GM10248 (cell line): Measurements from ENCODE around the gene THUMPD1.
"Not testable (repeated sequence)": the region's sequence is repeated elsewhere in the genome, so short reads cannot be mapped to it uniquely, and the experiment has no call there.

Source experiments
- CTCF ChIA-PET: fragments of 300-600 bp; sonication (Branson Sonifier 250); formaldehyde crosslinking; extraction: SDS; loops from one replicate; lab custom pipeline; 2021; ENCODE audit warnings: antibody characterized with exemption; lab: Yijun Ruan, JAX
- POLR2A ChIA-PET: fragments of 350-650 bp; sonication (Branson Sonifier 250); formaldehyde crosslinking; extraction: SDS; loops from one replicate; lab custom pipeline; 2020; ENCODE audit warnings: antibody characterized with exemption; lab: Yijun Ruan, JAX
- DNase-seq: peaks from one replicate; pipeline ENCODE4 v3.0.0; 2012; ENCODE audit errors: extremely low spot score
- TF ChIP-seq, protein P1 (sequence below): IDR thresholded peaks from 2 replicates; pipeline ENCODE4 v1.5.1; 2012; ENCODE audit warnings: mild to moderate bottlenecking, low read depth; ENCODE audit errors: extremely low read depth, missing control alignments, control extremely low read depth

Gene THUMPD1

DNA sequence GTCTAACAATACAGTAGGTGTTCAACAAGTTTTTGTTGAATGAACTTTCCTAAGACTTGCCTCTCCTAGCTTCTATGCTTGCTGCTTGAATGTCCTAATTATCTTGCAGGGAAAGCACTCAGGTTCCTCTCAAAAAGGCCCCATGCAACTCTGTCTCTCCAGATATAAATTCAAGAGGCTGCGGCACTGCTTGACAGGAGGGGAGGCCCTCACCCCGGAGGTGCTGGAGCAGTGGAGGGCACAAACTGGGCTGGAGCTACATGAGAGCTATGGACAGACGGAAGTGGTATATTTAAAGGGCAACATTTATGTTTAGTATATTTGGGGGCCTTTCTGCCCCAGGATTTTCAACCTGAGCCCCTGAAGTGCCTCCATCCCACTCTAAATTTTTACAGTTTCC, 14.4 kb downstream of the THUMPD1 start:
- ChIA-PET CTCF (interaction anchor here (1.4 to 1.5 kb wide), 2 partner anchors 11 to 14 kb away, joined by 3 read pairs; no protein-coding TSS in a partner anchor), POLR2A (no interaction called here)
- DNase-seq: no peak
- TF ChIP-seq, protein P1, sequence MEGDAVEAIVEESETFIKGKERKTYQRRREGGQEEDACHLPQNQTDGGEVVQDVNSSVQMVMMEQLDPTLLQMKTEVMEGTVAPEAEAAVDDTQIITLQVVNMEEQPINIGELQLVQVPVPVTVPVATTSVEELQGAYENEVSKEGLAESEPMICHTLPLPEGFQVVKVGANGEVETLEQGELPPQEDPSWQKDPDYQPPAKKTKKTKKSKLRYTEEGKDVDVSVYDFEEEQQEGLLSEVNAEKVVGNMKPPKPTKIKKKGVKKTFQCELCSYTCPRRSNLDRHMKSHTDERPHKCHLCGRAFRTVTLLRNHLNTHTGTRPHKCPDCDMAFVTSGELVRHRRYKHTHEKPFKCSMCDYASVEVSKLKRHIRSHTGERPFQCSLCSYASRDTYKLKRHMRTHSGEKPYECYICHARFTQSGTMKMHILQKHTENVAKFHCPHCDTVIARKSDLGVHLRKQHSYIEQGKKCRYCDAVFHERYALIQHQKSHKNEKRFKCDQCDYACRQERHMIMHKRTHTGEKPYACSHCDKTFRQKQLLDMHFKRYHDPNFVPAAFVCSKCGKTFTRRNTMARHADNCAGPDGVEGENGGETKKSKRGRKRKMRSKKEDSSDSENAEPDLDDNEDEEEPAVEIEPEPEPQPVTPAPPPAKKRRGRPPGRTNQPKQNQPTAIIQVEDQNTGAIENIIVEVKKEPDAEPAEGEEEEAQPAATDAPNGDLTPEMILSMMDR: no peak

DNA sequence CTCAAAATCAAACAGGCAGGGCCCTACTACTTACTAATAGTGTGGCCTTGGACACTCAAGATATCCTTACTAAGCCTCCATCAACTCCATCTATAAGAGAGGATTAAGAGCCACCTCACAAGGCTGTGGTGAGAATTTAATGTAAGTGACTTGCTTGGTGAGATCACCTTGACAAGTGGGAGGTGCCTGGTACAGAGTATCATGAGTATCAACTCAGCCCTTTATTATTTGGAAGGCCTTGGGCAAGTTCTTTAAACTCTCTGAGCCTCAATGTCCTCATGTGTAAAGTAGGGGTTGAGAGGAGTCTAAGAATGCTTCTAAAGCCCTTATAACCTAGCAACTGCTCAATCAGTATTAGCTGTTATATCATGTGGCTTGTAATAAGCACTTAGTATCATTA, 15.0 kb downstream of the THUMPD1 start:
- POLR2A ChIA-PET: no interaction called here

DNA sequence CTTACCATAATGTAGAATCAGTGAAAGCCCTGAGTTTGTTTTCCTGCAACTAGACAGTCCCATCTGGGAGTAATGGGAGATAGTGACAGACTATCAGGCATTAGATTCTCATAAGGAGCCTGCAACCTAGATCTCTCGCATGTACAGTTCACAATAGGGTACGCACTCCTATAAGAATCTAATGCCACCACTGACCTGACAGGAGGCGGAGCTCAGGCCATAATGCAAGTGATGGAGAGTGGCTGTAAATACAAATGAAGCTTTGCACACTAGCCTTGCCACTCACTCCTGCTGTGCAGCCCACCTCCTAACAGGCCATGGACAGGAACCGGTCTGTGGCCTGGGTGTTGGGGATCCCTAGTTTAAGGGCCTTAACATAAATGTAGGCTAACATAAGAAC, 21.4 kb downstream of the THUMPD1 start:
- ChIA-PET POLR2A (no interaction called here), CTCF (interaction anchor here (1.5 kb wide), 1 partner anchor 9 kb away, joined by 5 read pairs; no protein-coding TSS in a partner anchor)
- no peak for DNase-seq

More for the DNA sequence above, 15.0 kb downstream of the THUMPD1 start:
- CTCF ChIA-PET: interaction anchor here (1.4 to 1.5 kb wide), 2 partner anchors 10 to 14 kb away, joined by 3 read pairs; no protein-coding TSS in a partner anchor
- no peak for DNase-seq
- TF ChIP-seq, protein P1: no peak

DNA sequence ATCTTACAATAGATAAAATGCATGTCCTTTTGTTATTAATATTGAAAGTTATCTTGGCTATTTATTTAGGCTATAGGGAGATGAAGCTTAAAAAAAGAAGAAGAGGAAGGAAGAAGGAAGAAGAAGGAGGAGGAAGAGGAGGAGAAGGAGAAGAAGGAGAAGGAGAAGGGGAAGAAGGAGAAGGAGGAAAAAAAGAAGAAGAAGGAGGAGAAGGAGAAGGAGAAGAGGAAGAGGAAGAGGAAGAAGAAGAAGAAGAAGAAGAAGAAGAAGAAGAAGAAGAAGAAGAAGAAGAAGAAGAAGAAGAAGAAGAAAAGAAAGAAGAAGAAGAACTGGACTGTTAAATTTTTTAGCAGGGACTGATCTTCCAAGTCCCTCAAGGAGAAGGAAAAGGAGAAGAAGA, 23.9 kb downstream of the THUMPD1 start:
- DNase-seq, POLR2A ChIA-PET: not testable (repeated sequence)
- CTCF ChIA-PET: interaction anchor here (1.2 to 1.7 kb wide), 2 partner anchors 12 to 14 kb away, joined by 3 to 4 read pairs; no protein-coding TSS in a partner anchor

More for the DNA sequence above, 21.4 kb downstream of the THUMPD1 start:
- TF ChIP-seq, protein P1: no peak

DNA sequence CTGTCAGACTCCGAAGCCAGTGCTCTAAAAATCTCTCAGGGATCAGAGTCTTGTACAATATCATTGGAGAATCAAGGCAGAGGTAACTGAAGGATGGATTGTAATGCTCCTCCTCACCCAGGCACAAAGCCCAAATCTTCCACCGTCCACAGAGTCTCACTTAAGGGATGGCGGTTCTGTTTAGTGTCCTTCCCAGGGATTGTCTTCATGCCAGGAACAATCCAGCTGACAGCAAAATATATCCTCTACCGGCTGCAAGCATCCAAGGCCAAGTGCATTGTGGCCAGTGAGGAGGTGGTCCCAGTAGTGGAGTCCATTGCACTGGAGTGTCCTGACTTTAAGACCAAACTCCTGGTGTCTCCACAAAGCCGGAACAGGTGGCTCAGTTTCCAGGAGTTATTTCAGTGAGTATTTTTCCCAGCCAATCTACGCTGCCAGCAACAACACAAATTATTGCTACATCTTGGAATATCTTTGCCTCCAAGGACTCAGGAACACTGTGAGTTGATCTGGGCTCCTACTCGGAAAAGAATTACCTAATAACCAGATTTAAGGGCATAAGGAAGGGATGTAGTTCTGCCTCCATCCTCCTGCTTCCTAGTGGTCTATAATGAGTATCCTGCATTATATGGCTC, 30.2 kb downstream of the THUMPD1 start:
- POLR2A ChIA-PET: no interaction called here
- TF ChIP-seq, protein P1: no peak
- CTCF ChIA-PET: no interaction called here
- no peak for DNase-seq

DNA sequence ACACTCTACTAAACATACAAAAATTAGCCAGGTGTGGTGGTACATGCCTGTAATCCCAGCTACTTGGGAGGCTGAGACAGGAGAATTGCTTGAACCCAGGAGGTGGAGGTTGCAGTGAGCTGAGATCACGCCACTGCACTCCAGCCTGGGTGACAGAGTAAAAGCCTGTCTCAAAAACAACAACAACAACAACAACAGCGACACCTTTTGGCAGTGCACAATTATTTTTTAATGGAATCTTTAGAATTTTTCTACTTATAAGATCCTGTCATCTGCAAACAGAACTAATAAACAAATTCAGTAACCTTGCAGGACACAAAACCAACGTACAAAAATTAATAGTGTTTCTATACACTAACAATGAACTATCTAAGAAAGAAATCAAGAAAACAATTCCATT, 33.5 kb downstream of the THUMPD1 start:
- DNase-seq, POLR2A ChIA-PET: not testable (repeated sequence)
- CTCF ChIA-PET: interaction anchor here (1.5 kb wide), 1 partner anchor 22 kb away, joined by 3 read pairs; no protein-coding TSS in a partner anchor

DNA sequence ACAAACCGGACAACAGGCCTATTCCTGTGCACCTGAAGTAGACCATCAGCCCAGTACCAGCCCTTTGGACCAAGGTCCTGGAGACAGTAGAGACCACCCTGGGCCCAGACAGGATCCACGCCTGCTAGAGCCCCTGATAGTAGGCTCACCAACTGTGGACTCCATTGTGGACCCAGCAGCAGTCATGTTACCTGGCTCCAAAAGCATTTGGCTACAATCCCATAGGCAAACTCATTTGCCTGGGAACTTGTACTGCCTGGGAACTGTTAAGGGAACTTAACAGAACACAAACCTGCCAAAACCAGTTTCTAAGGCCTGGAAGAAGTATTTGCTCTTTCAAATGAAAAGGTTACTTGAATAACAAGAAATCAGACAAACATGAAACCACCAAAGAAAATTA, 34.2 kb downstream of the THUMPD1 start:
- DNase-seq: no peak
- CTCF ChIA-PET: no interaction called here
- POLR2A ChIA-PET: no interaction called here
- TF ChIP-seq, protein P1: no peak

DNA sequence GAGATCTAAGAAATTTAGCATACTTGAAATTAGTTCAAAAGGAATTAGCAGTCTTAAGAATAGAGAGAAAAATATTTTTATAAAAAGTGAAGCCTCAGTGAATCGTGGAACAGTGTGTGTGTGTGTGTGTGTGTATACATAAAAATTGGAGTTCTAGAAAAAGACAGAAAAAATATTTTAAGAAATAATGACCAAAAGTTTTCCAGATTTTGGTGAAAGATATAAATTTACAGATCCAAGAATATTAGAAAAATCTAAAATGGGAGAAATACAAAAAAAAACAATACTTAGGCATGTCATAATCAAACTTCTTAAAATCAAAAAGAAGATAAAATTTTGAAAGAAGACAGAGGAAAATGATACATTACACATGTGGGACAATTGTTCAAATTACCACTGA, 35.6 kb downstream of the THUMPD1 start:
- CTCF ChIA-PET, DNase-seq, POLR2A ChIA-PET: not testable (repeated sequence)
